GM18909 (cell line): ENCODE measurements around the gene LEF1.

ENCODE experiments used
- ATAC-seq: cut with Tn5 transposase; IDR thresholded peaks from one replicate; pipeline ENCODE4 v1.9.1; 2021; ENCODE audit warnings: mild to moderate bottlenecking; ENCODE audit not compliant: unreplicated experiment, poor library complexity

The LEF1 gene

DNA sequence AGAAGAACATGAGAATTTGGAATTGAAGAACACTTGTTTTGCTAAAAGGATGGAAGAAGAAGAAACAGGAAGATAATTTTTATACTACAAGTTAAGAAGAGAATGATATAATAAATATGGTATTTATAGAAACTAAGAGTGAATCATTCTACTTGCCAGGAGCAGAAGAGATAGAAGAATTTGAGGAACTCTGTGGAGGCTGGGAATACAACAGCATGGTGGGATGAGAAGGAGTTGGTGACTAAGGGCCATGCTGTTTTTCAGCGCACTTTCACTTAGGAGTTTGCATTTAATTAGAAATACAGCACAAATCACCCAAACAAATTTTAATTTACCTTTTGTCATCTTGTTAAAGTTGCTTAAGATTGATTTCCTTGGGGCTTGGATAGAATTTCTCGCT is 158.6 kb downstream of the LEF1 start:
- no peak for ATAC-seq

- ATAC-seq: no peak
These were observed 160.0 kb downstream of the LEF1 start for GRCh38 chr4:108008721-108009120.

DNA sequence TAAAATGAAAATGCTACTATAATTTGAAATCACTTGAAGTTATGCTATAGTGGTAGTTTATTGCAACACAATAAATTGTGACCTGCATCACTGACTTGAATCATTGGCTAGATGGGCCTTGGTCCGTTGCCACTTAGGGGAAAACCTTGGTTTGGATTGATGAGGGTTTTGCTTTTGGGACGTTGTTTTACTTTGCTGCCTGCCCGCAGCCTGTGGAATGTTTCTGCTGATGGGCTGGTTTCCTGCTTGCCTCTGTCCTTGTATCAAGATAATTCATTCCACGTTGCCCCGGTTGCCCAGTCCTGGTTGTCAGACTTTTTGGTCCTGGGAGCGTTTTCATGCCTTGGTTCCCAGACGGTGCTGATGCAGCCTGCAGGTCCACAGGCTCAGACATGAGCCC is 160.7 kb downstream of the LEF1 start:
- no peak for ATAC-seq

DNA sequence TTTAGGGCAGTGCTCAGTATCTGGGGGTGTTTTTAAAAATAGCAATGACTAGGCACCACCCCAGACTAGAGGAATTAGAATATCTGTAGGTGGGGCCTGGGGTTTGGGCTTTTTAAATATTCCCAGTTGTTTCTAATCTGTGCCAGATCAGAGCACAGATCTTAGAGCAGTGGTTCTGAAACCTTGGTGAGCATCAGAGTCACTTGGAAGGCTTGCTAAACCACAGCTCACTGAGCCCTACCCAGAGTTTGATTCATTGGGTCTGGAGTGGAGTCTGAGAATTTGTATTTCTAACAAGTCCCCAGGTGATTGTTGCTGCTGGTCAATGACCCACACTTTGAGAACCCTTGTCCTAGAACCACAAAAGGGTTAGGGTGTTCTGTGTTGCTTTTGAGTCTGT is 162.4 kb downstream of the LEF1 start:
- ATAC-seq: no peak

DNA sequence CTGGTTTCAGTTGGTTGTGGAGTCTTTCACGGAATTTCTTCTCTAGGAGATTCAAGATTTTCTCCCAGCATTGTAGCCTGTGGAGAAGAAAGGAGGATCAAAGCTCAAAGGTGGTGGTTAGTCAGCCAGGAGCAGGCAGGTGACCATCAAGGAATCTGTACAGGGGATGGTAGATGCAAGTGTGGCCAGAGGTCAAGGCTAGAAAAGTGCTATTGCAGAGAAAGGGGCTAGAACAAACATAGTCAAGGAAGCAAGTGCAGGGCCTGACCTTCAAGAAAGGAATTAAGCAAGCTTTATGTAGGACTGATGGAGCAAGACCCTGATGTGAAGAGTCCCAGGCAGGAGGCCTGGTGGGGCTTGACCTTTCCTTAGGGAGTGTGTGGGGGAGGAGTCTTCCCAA is 162.9 kb downstream of the LEF1 start:
- no peak for ATAC-seq

DNA sequence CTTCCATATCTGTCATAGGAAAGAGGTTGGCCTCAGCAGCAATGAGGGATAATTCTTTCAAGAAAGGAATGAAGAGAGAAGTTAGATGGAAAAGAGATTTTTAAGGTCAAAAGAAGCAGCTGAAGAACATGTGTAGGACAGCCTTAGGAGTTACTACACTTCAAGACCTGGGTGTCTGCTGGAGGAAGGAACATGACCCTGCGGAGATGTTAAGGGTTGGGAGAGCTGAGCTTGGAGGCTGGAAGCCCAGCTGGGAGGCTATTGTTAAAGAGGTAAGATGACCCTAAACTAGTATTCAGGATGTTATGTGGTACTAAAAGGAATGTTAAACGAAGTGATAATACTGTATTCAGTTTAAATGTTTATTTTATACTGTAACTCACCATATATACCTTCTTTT is 164.1 kb downstream of the LEF1 start:
- no peak for ATAC-seq

DNA sequence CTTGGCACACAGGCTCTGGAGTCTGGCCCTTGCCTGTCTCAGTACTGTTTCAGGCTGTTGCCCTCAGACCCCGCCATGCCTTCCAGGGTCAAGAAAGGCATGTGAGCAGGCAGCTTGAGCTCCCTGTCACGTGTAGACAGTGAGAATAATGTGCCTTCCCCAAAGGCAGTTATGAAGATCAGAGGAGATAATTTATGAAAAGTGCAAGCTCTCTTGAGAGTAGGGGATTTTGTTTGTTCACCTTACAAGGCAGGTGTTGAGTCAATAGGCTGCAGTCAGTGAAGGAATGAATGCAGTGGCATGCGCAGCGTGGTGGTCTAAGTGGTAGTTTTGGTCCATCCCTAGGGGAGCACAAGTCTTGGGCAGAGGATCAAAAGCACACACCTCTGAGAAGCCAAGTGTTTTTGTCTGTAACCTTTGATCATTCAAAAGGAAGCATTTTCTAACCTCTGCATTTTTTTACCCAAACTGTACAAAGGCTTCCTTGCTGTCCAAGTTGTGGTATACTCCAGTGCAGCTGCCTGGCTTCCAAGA is 164.7 kb downstream of the LEF1 start:
- no peak for ATAC-seq

DNA sequence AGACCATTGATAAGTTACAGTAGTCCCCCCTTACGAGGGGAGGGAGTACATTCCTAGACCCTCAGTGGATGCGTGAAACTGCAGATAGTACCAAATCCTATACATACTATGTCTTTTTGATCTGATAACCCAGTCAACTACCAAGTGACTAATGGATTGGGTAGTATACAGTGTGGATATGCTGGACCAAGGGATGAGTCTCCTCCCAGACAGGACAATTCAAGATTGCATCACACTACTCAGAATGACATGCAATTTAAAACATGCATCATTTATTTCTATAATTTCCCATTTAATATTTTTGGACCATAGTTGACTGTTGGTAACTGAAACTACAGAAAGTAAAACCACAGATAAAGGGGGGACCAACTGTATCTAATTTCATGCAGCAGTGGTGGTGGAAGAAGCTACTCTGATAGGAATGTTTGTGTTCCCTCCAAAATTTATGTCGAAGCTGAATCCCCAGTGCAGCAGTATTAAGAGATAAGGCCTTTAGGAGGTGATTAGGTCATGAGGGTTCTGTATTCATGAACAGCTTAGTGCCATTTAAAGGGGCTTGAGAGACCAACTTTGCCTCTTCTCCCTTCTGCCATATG is 167.1 kb downstream of the LEF1 start:
- no peak for ATAC-seq

GRCh38 chr4:107999932-108000539 is 168.7 kb downstream of the LEF1 start:
- no peak for ATAC-seq

DNA sequence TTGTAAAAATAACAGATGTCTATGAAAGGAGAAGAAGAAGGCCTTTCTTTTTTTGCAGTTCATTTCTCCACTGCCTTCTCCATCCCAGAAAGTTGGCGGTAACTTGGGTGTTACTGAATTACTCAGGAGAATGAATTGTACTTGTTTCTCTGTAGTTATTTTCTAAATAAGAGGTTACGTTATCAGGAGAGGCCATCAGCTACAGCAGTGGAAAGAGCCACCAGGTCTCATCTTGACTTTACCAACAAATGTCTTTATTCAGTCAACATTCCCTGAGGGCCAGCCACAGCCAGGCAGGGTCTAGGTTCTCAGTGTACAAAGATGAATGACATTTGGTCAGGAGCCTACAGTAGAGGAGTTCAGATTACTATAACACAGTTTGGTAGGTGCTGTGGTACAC is 170.9 kb downstream of the LEF1 start:
- ATAC-seq: no peak
